GM19395 (cell line): ENCODE data around the gene HDLBP.

Experiments used
- ATAC-seq: cut with Tn5 transposase; IDR thresholded peaks from one replicate; pipeline ENCODE4 v1.9.1; 2021; ENCODE audit warnings: mild to moderate bottlenecking, moderate library complexity; ENCODE audit not compliant: unreplicated experiment

The HDLBP gene

GRCh38 chr2:241182531-241183133 is 132.8 kb downstream of the HDLBP start:
- no peak for ATAC-seq

GRCh38 chr2:241182126-241182525 is 133.3 kb downstream of the HDLBP start:
- no peak for ATAC-seq

- no peak for ATAC-seq
These were observed 135.0 kb downstream of the HDLBP start for GRCh38 chr2:241180495-241180894.

GRCh38 chr2:241179899-241180298 is 135.6 kb downstream of the HDLBP start:
- no peak for ATAC-seq

- ATAC-seq = no peak
These were observed 136.5 kb downstream of the HDLBP start for GRCh38 chr2:241178961-241179360.

- ATAC-seq = no peak
These were observed 137.7 kb downstream of the HDLBP start for GRCh38 chr2:241177526-241178334.
